ENCODE data around the gene C12orf42.
"Not testable (repeated sequence)": the region's sequence is repeated elsewhere in the genome, so short reads cannot be mapped to it uniquely, and the experiment has no call there.

Gene C12orf42

GRCh38 chr12:103494734-103495468, 867 bp downstream of the C12orf42 start:
- no peak for DNase-seq (ENCODE audit: low read depth)

GRCh38 chr12:103494051-103494733, 1.6 kb downstream of the C12orf42 start:
- DNase-seq (ENCODE audit: low read depth) = no peak

GRCh38 chr12:103493199-103493598, 2.6 kb downstream of the C12orf42 start:
- DNase-seq (ENCODE audit: low read depth) = no peak

- no peak for DNase-seq (ENCODE audit: low read depth)
Measured at GRCh38 chr12:103482365-103482764, 13.4 kb downstream of the C12orf42 start.

GRCh38 chr12:103475073-103475472, 20.7 kb downstream of the C12orf42 start:
- no peak for DNase-seq (ENCODE audit: low read depth)

GRCh38 chr12:103470664-103471063, 25.1 kb downstream of the C12orf42 start:
- no peak for DNase-seq (ENCODE audit: low read depth)

GRCh38 chr12:103469719-103470118, 26.0 kb downstream of the C12orf42 start:
- DNase-seq (ENCODE audit: low read depth) = no peak

GRCh38 chr12:103468837-103469236, 26.9 kb downstream of the C12orf42 start:
- DNase-seq (ENCODE audit: low read depth) = no peak

- DNase-seq (ENCODE audit: low read depth) = no peak
Measured at GRCh38 chr12:103462675-103463074, 33.1 kb downstream of the C12orf42 start.

GRCh38 chr12:103457471-103457870, 38.3 kb downstream of the C12orf42 start:
- no peak for DNase-seq (ENCODE audit: low read depth)

GRCh38 chr12:103456006-103456405, 39.8 kb downstream of the C12orf42 start:
- no peak for DNase-seq (ENCODE audit: low read depth)

GRCh38 chr12:103455020-103455763, 40.6 kb downstream of the C12orf42 start:
- no peak for DNase-seq (ENCODE audit: low read depth)

GRCh38 chr12:103444983-103445382, 50.8 kb downstream of the C12orf42 start:
- no peak for DNase-seq (ENCODE audit: low read depth)

GRCh38 chr12:103442822-103443221, 52.9 kb downstream of the C12orf42 start:
- DNase-seq (ENCODE audit: low read depth) = no peak

GRCh38 chr12:103442182-103442555, 53.6 kb downstream of the C12orf42 start:
- DNase-seq (ENCODE audit: low read depth) = no peak

- no peak for DNase-seq (ENCODE audit: low read depth)
Measured at GRCh38 chr12:103441437-103442181, 54.2 kb downstream of the C12orf42 start.

GRCh38 chr12:103434165-103435105, 61.3 kb downstream of the C12orf42 start:
- DNase-seq (ENCODE audit: low read depth) = not testable (repeated sequence)

- DNase-seq (ENCODE audit: low read depth) = no peak
Measured at GRCh38 chr12:103431950-103432349, 63.8 kb downstream of the C12orf42 start.

GRCh38 chr12:103431387-103431786, 64.4 kb downstream of the C12orf42 start:
- DNase-seq (ENCODE audit: low read depth) = no peak

- DNase-seq (ENCODE audit: low read depth) = not testable (repeated sequence)
Measured at GRCh38 chr12:103425674-103426073, 70.1 kb downstream of the C12orf42 start.

All from activated T-helper 9 cell treated with anti-CD3 and anti-CD28 coated beads, Interleukin-2, amount 50 U/mL, for 16 hours (primary cell).